MM.1S (cell line): ENCODE data around the gene GATAD2B.

Source experiments
- CTCF ChIP-seq: fragments of 300-600 bp; sonication (generic); IDR thresholded peaks from 2 replicates; pipeline ENCODE4 v1.5.1; 2016; ENCODE audit warnings: antibody characterized with exemption, low read length, mixed read lengths
- EZH2 ChIP-seq: fragments of 300-600 bp; sonication (generic); optimal IDR thresholded peaks from 2 replicates; pipeline ENCODE3; 2017; ENCODE audit warnings: low read depth, mild to moderate bottlenecking, antibody characterized with exemption, low read length, mixed read lengths
- EZH2phosphoT487 ChIP-seq: fragments of 300-600 bp; sonication (generic); IDR thresholded peaks from 2 replicates; pipeline ENCODE4 v1.6.1; 2018; ENCODE audit warnings: antibody characterized with exemption, low read length

GRCh38 chr1:153954826-153955225 lies 32.1 kb upstream of the GATAD2B start:
- no peak for TF ChIP-seq CTCF
- TF ChIP-seq EZH2phosphoT487: no peak
- TF ChIP-seq EZH2: no peak
